GM11168 (cell line): ENCODE data around the gene KRTAP10-3.

Experiments used
- in situ Hi-C: fragments of 300-500 bp; cut with MboI; formaldehyde crosslinking; loops from one replicate; pipeline ENCODE4 v1.12.0; 2022; ENCODE audit warnings: low sequenced_read_pairs; ENCODE audit not compliant: unreplicated experiment

The KRTAP10-3 gene

GRCh38 chr21:44550807-44551206, 7.8 kb downstream of the KRTAP10-3 start:
- in situ Hi-C loops, result loop anchor here (5.0 kb wide), 1 partner anchor 76 kb away; the partner anchor contains the start of gene KRTAP10-9

- in situ Hi-C loops, result loop anchor here (5.0 kb wide), 1 partner anchor 77 kb away; the partner anchor contains the start of gene KRTAP10-9
Observed at GRCh38 chr21:44550285-44550684, 8.3 kb downstream of the KRTAP10-3 start.

- in situ Hi-C loops, result loop anchor here (5.0 kb wide), 1 partner anchor 78 kb away; the partner anchor contains the start of gene KRTAP10-9
Observed at GRCh38 chr21:44549525-44550211, 8.9 kb downstream of the KRTAP10-3 start.

- in situ Hi-C loops, result no loop called here
Observed at GRCh38 chr21:44548922-44549321, 9.7 kb downstream of the KRTAP10-3 start.

GRCh38 chr21:44548381-44548780, 10.2 kb downstream of the KRTAP10-3 start:
- in situ Hi-C loops, result no loop called here

DNA sequence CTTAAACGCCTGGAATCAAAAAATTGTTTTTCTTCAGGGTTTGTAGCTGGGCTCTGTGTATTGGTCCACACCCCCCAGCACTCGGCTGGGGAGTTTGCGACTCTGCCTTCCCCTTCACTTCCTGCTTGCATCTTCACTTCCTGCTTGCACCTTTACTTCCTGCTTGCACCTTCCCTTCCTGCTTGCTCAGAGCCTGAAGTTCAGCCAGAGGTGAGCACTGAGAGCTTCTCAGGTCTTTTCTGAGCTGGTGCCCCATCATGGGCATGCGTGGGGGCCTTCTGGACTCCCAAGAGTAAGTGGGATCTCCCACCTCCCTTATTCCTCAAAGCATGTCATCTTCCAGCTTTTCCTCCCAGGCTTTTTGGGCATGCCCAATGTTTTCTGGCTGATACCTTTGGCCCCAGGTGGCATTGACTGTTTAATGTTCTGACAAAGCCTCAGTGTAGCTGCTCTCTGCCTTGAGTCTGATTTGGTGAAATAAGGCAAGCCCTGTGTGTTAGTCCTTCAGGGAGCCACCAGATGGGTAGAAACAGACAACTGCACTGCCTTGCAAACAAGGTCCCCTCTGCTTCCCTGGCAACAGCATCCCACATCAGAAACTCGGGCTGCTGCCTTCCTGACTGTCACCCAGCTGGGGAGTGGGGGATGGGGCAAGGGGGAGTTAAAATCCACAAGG, 10.8 kb downstream of the KRTAP10-3 start:
- in situ Hi-C loops, result no loop called here

- in situ Hi-C loops, result no loop called here
Observed at GRCh38 chr21:44544566-44544965, 14.0 kb downstream of the KRTAP10-3 start.

DNA sequence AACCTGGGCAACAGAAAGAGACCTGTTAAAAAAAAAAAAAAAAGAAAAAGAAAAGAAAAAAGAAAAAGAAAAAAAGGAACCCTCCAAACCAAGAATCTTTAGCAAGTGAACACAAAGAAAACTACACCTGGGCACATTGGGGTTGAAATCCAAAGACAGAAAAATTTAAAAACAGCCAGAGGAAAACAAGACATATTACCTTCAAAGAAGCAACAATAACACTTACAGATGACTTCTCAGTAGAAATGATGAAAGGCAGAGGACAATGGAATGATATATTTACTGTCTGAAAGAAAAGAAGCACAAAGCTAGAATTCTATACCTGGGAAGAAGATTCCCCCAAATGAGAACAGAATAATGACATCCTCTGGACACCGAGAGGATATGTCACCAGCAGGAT, 15.9 kb downstream of the KRTAP10-3 start:
- in situ Hi-C loops, result no loop called here

- in situ Hi-C loops, result no loop called here
Observed at GRCh38 chr21:44540741-44541288, 17.8 kb downstream of the KRTAP10-3 start.

DNA sequence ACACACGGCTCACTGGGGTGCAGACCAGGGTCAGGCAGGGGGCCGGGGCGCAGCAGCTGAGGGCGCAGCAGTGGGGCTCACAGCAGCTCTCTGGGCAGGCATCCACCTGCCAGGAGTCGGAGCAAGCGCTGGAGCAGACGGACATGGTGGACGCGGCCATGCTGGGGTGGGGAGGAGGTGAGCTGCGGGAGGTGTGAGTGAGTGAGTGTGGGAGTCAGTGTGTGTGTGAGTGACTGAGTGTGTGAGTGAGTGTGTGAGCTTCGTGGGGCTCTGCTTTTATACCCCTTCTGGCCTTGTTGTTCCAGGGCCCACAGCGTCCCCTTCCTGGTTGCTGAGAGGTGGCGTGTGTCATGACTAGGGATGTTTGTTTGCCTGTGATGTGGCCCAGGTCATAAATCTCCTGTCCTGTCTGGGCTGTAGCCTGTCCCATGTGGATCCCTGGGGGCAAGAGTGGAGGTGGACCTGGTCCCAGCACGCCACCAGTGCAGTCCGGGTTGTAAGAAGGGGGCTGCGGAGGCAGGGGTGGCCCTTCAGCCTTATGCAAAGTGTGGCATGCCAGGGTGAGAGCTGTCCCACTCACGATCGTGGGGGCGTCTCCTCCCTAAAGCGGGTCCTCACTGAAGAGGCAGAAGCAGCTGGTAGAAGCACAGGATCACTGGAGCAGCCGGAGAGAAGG, 18.5 kb downstream of the KRTAP10-3 start, which contains the start of gene KRTAP10-1:
Gene KRTAP10-1, minus strand, starts transcription at position 205 of the 676 bp plus-strand sequence. Its CDS starts 45 bp downstream, at position 160.
- in situ Hi-C loops, result no loop called here

GRCh38 chr21:44539046-44539445, 19.5 kb downstream of the KRTAP10-3 start:
- in situ Hi-C loops, result no loop called here

DNA sequence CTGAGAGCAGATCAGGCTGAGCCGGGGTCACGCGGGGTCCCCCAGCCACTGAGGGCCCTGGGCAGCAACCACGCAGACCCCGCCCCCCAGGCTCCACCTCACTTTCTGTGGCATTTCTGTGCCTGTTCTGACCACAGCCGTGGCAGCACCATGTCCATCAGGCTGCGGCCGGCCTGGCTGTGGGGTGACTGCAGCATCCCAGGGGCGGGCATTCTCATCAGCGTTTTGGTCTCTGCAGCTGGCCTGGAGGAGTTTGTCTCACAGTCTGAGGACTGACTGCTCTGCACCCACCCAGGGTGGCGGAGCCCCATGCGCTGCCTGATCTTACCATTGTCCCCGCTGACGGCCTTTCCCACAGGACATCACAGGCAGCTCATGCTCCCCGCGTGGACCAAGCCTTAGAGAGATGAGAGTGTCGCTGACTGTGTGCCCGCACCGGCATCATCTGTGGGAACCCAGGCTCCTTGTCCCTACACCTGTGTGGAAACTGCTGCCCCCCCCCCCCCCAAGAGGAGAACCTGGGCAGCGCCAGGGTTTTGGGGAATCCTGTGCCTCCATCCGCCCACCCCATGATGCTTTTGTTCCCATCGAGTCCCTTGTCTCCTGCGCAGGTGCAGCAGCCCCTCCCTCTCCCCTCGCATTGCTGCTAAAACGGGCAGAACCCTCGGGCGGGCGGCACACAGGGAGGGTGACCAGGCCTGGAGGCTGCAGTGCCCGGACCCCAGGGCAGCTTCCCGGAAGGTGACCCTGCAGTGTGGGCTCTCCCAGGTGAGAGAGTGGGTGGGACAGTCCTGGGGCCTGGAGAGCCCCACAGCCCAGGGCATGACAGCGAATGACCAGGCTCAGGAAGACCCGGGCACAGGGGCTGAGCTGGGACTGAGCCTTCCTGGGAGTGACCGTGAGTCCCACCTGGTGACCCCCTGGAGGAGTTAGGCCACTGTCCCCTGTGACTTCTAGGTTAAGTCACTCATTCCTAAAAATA, 20.4 kb downstream of the KRTAP10-3 start:
- in situ Hi-C loops, result no loop called here

DNA sequence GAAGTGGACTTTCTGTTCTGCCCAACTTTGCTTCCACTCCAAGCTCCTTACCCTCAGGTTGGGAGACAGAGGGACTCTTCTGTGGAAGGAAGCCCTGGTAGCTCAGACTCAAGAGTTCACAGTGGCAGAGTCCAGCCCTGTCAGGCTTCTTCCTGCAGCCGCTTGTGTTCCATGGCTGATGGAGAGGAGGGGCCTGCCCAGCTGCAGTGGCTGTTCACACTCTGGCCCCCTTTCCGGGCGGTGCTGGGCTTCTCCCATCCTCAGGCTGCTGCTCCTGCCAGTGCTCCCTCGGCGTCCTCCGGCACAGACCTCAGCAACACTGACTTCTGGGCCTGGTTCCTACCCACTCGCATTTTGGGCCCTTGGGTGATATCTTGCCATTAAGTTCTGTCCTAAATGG, 22.6 kb downstream of the KRTAP10-3 start:
- in situ Hi-C loops, result no loop called here

DNA sequence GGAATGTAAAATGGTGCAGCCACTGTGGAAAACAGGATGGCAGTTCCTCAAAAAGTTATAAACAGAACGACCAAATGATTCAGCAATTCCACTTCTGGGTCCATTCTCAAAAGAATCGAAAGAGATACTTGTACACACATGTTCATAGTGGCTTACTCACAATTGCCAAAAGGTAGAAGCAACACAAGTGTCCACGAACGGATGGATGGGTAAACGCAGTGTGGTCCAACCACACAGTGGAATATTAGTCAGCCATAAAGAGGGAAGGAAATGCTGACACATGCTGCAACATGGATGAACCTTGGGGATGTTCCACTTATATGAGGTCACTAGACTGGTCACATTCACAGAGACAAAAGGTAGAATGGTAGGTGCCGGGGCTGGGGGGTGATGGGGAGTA, 23.9 kb downstream of the KRTAP10-3 start:
- in situ Hi-C loops, result no loop called here

DNA sequence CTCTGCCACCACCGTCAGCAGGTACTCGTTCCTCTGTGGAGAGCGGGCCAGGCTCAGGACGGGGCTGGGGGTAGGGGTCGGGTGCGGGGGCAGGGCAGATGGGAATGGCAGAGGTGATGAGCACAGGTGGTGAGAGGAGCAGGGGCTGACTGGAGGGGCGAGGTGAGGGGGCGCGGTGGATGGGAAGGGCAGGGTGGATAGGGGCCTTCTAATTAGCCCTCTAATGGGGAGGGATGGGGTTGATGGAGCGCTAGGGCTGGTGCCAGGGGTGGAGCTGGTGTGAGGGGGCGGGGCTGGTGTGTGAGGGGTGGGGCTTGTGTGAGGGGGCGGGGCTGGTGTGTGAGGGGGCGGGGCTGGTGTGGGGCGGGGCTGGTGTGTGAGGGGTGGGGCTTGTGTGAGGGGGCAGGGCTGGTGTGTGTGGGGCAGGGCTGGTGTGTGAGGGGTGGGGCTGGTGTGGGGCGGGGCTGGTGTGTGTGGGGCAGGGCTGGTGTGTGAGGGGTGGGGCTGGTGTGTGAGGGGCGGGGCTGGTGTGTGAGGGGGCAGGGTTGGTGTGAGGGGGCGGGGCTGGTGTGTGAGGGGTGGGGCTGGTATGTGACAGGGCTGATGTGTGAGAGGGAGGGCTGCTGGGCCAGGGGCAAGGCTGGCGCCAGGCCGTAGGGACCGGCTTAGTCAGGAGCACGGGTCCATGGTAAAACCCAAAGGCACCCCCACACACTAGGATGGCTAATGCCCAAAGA, 24.5 kb downstream of the KRTAP10-3 start:
- in situ Hi-C loops, result no loop called here

- in situ Hi-C loops, result no loop called here
Observed at GRCh38 chr21:44533121-44533890, 25.3 kb downstream of the KRTAP10-3 start.

- in situ Hi-C loops, result no loop called here
Observed at GRCh38 chr21:44532712-44533111, 25.9 kb downstream of the KRTAP10-3 start.
